GM19468 (cell line): ENCODE data around the gene TDRD7.
A peak's percentile ranks its signal among the peaks of the same experiment; 100 is the strongest.

Experiments
- ATAC-seq: cut with Tn5 transposase; IDR thresholded peaks from one replicate; pipeline ENCODE4 v1.9.1; 2021; ENCODE audit warnings: mild to moderate bottlenecking, moderate library complexity, moderate number of reproducible peaks; ENCODE audit not compliant: unreplicated experiment; ENCODE audit errors: extremely low read depth

The TDRD7 gene

DNA sequence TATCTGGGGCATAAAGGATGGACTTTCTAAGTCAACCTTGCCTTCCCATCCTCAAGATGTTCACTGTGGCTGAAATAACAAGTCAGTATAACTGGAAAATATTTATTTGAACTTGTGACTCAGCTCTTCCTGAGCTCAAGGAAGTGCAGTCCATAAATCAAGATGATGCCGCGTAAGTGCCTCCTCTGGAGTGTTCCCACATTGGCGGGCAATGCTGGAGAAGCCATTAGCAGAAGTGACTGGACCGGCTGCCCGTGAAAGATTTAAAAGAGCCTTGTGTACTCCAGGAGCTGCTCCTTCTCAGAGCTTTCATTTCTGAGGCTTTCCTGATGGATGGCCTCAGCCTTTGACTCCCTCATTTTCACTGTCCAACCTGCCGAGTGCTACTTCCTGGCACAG is 107.0 kb downstream of the TDRD7 start:
- ATAC-seq = no peak

DNA sequence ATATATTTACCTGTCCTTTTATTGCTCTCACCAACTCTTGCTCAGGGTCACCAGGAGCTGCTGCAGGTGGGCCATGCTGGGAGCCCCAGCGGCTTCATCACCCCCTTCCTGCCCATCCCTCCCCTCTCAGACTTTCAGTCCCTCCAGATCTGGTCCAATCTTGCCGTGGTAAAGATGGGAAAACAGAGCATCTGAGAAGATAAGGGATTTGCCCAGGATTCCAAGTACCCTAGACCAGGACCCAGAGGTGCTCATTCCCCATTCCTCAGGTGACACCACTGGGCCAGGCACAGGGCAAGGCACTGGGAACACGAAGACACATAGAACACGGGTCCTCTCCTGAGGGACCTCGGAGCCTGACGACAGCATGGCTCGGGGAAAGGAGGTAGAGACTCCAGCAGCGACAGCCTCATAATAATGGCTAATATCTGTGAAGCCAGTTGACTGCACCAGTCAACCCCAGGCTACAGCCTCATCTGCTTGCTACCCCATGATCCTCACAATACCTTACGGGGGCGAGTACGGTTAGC is 107.6 kb downstream of the TDRD7 start:
- no peak for ATAC-seq

DNA sequence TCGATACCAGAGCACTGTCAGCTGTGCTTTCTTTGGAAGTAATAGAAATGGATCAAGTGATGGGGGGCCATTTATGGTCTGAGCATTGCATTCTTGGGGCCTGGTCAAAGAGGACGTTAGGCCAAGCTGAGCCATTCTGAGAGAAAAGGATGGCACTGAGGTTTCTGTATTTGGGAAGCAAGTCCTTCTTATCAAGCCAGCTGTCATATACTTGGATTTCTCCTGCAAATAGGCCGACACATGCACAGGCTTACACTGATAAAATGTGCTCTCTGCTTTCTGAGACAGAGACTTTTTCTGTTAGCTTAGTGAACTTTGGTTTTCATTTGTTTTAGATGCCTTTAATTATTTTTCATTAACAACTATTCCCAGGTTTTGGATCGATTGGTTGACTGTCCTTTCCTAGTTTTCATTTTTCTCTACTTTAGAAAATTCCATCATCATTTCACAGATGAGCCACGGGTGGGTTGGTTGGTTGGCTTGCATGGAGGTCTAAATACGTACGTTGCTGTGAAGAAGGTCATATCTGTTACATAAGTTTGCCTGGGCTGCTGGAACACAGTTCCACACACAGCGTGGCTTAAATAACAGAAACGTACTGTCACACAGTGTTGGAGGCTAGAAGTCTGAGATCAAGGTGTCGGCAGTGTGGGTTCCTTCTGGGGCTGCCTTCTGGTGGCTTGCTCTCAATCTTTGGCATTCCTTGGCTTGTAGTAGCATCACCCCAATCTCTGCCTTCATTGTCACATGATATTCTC is 109.9 kb downstream of the TDRD7 start:
- ATAC-seq = no peak

DNA sequence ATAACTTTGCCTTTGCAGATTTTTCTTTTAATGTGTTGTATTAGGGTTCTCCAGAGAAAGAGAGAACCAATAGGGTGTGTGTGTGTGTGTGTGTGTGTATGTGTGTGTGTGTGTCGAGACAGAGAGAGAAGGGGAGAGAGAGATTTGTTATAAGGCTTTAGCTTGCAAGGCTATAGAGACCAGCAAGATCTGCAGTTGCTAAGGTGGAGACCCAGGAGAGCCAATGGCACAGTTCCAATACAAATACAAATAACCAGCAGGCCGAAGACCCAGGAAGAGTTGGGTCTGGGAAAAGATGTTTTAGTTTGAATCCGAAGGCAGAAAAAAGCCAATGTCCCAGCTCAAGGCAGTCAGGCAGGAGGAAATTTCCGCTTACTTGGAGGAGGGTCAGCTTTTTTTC is 112.5 kb downstream of the TDRD7 start:
- no peak for ATAC-seq

GRCh38 chr9:97525451-97525850 is 113.6 kb downstream of the TDRD7 start:
- no peak for ATAC-seq

DNA sequence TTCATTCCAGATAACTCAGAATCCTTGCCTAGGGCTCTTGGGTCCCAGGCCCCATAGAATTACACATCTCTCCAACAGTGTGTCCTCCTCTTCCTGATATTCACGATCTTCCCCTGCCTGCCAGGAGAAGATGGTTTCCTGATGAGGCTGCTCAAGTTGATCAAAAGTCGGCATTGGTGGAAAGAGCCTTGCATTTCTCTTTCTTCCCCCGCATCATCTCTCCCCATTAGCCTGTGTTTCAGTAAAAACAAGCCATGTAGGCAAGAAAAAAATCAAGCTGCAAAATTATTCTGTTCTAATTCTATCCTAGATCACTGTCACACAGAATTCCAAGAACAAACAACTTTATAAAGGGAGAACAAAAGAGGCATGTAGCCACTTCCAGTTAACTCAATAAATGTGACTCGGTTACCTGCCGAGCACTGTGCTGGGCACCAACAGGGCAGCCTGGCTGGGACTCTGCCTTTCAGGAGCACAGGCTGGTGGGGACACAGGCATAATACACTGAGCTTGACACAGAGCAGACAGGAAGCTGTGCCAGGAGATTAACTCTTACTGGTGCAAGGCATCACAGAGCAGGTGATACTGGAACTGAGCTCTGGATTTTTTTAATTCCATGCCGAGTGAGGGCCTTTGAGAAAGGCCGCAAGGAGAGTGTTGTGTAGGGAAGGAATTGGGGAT is 115.1 kb downstream of the TDRD7 start:
- ATAC-seq = no peak

- no peak for ATAC-seq
Measured at GRCh38 chr9:97527626-97528528, 116.0 kb downstream of the TDRD7 start.

DNA sequence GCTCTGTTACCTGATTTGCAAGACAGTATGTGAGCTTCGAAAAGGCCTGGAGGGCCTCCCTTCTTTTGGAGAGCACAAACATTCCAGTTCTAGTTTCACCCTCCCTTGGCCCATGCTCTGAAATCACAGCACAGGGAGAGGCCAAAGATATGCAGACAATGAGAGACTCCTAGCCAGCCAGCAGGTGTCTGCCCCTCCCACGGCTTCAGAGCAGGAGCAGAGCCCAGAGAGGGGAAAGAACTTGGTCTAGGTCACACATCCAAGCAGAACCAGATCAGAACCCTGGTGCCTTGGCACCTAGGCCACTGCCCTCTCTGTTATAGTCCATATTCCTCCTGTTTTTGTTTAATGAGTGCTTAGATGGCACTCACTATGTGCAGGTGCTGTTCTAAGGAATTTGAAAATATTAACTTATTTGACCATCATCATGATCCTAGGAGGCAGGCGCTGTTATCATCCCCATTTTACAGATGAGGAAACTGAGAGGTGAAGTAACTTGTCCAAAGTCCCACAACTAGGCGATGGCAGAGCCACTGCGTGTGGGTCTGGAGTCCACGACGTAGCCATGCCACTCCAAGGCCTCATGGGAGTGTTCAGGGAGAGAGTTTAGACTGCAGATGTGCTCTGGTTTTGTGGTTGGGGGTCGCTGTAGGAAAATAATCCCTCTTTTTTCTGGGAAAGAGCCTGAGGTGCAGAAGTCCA is 116.8 kb downstream of the TDRD7 start:
- ATAC-seq = no peak

DNA sequence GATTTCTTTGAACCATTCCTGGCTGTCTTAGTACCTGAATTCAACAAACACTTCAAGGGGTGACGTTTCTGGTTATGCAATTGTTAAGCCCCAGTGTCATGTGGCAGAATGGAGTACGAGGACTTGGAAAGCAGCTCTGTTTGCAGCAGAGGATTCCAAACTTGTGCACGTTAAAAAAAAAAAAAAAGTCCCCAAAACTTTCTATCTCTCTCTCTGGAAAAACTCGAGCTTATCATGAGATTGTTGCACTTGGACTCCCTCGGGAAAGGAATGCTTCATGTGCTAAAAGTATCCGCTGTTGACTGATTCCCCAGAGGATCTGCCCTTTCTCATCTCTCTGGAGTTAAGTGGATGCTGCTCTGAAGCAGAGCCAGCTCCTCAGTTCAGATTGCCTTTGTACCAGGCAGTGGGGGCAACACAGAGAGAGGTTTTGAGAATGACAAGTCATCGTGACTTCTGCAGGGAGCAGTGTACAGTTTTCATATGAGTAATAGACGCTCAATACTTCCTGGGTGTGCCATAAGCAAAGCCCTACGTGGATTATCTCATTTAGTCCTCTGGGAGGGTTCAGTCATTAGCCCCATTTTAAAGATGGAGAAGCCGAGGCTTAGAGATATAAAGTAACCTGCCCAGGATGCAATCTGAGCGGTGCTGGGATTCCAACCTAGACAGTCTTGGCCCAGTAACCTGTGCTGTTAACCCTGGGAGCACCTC is 117.6 kb downstream of the TDRD7 start:
- ATAC-seq = peak; percentile 38

GRCh38 chr9:97531888-97532376 is 120.0 kb downstream of the TDRD7 start:
- ATAC-seq = no peak

DNA sequence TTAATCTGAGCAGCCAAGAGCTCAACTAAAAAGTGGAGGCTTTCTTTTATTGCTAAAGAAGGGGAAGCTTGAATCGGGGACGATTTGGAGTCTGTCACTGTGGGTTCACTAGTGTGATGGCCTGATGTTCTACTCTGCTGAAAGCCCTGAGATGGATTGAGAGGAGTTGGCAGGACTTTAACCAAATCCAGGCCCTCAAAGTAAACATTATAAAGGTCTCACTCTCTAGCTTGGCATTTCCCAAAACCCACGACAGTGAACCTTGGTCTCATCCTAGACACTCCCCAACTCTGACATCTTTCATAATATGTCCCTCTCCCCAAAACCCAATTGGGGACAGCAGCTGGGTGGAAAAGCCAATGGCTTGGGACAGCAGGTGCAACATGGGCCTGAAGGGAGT is 122.3 kb downstream of the TDRD7 start:
- ATAC-seq = no peak

- no peak for ATAC-seq
Measured at GRCh38 chr9:97534961-97535594, 123.2 kb downstream of the TDRD7 start.

GRCh38 chr9:97535771-97536170 is 123.9 kb downstream of the TDRD7 start:
- ATAC-seq = no peak

DNA sequence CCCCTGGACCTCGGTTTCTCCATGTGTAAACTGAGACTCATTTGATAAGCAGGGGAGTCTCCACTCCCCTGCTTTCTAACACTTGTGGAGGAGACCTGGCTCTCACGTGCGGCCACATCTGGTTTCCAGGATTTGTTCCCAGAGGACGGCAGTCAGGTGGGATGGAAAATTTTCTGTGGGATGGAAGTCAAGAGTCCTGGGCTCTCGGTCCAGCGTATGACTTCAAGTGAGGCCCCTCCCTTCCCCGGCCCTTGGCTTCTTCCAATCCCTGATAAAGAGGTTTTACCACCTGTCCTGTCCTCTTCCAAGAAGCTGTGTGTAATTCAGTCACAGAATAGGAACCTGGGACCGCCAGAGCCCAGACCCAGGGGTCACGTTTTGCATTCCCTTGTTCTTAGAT is 124.6 kb downstream of the TDRD7 start:
- ATAC-seq = no peak

- no peak for ATAC-seq
Measured at GRCh38 chr9:97543561-97543960, 131.7 kb downstream of the TDRD7 start.

- ATAC-seq = no peak
Measured at GRCh38 chr9:97545486-97545885, 133.6 kb downstream of the TDRD7 start.
